HCT116 (cell line): ENCODE results near the gene ZDHHC14.
A peak's percentile ranks its signal among the peaks of the same experiment; 100 is the strongest.

Experiments
- CBX3 ChIP-seq: IDR thresholded peaks from 2 replicates; pipeline ENCODE4 v1.6.1; 2012; ENCODE audit warnings: low read depth
- CEBPB ChIP-seq: IDR thresholded peaks from 2 replicates; pipeline ENCODE4 v1.6.1; 2012; ENCODE audit warnings: low read depth
- EZH2 ChIP-seq: fragments of 200-600 bp; sonication (generic); IDR thresholded peaks from 2 replicates; pipeline ENCODE4 v1.6.1; 2017; ENCODE audit warnings: antibody characterized with exemption, mixed run types
- FOSL1 ChIP-seq: IDR thresholded peaks from 2 replicates; pipeline ENCODE4 v1.6.1; 2012; ENCODE audit warnings: low read depth
- JUND ChIP-seq: IDR thresholded peaks from 2 replicates; pipeline ENCODE4 v1.6.1; 2012
- POLR2A ChIP-seq: IDR thresholded peaks from 2 replicates; pipeline ENCODE4 v1.7.0; 2011; ENCODE audit warnings: borderline replicate concordance; ENCODE audit not compliant: insufficient read depth, insufficient read length; ENCODE audit errors: extremely low read depth
- RAD21 ChIP-seq: IDR thresholded peaks from 2 replicates; pipeline ENCODE4 v1.6.1; 2012; ENCODE audit warnings: low read depth, mild to moderate bottlenecking
- SP1 ChIP-seq: IDR thresholded peaks from 2 replicates; pipeline ENCODE4 v1.6.1; 2012; ENCODE audit warnings: low read depth
- TCF7L2 ChIP-seq: IDR thresholded peaks from 2 replicates; pipeline ENCODE4 v1.7.0; 2011; ENCODE audit warnings: borderline replicate concordance, inconsistent platforms; ENCODE audit not compliant: insufficient read depth, insufficient read length; ENCODE audit errors: extremely low read depth
- YY1 ChIP-seq: IDR thresholded peaks from 2 replicates; pipeline ENCODE4 v1.6.1; 2011; ENCODE audit warnings: low read length, low read depth, moderate library complexity, mild to moderate bottlenecking; ENCODE audit not compliant: insufficient replicate concordance; ENCODE audit errors: extremely low read depth
- ZNF274 ChIP-seq: fragments of 200-500 bp; sonication (Bioruptor generic); IDR thresholded peaks from 2 replicates; pipeline ENCODE4 v1.6.1; 2014; ENCODE audit warnings: mild to moderate bottlenecking, low read depth, low read length, inconsistent platforms
- TF ChIP-seq, protein P1 (sequence below), 3 experiments: fragments of 200-600 bp in 1 of 3; sonication (generic) in 1 of 3; IDR thresholded peaks in 2 of 3; conservative IDR thresholded peaks in 1 of 3; 2 replicates each; pipeline ENCODE4 v1.5.1; 2012 to 2017; ENCODE audit warnings: low read depth in 2 of 3, low read length in 2 of 3, antibody characterized with exemption in 1 of 3, borderline replicate concordance in 1 of 3, control low read depth in 1 of 3, mild to moderate bottlenecking in 1 of 3, mixed read lengths in 1 of 3, mixed run types in 1 of 3, moderate library complexity in 1 of 3; ENCODE audit not compliant: insufficient read depth in 1 of 3
- TF ChIP-seq, protein P2 (sequence below): IDR thresholded peaks from 2 replicates; pipeline ENCODE4 v1.6.1; 2012

DNA sequence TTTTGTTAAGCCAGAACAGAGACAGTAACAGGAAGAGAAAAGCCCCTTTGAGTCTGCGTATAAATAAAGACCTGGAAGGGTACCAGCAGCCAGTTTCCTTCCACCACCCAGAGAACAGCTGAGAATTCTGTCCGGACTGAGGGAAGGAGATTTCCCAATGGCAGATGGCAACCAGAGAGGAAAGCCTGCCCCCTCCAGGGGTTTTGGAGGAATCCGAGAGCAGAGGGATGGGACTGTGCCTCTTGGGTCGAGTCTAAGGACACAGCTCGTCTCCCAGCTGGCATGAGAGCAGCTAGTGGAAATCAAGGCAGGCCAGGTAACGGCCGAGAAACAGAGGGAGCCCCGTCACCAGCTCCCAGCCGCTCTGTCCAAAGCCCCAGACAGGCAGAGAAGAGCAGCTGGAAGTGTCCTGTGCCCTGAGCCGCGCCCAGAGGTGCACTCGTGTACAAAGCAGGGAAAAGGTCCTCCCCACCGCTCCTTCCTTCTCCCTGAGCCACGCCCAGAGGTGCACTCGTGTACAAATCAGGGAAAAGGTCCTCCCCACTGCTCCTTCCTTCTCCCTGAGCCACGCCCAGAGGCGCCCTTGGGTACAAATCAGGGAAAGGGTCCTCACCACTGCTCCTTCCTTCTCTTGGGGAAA is 308.1 kb downstream of the ZDHHC14 start:
- TF ChIP-seq, protein P1, sequence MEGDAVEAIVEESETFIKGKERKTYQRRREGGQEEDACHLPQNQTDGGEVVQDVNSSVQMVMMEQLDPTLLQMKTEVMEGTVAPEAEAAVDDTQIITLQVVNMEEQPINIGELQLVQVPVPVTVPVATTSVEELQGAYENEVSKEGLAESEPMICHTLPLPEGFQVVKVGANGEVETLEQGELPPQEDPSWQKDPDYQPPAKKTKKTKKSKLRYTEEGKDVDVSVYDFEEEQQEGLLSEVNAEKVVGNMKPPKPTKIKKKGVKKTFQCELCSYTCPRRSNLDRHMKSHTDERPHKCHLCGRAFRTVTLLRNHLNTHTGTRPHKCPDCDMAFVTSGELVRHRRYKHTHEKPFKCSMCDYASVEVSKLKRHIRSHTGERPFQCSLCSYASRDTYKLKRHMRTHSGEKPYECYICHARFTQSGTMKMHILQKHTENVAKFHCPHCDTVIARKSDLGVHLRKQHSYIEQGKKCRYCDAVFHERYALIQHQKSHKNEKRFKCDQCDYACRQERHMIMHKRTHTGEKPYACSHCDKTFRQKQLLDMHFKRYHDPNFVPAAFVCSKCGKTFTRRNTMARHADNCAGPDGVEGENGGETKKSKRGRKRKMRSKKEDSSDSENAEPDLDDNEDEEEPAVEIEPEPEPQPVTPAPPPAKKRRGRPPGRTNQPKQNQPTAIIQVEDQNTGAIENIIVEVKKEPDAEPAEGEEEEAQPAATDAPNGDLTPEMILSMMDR (IDR thresholded peaks at IDR 0.05 in 2 of 3, conservative IDR thresholded peaks at IDR 0.05 in 1 of 3; ENCODE audit: borderline replicate concordance in 1 of 3, insufficient read depth in 1 of 3, low read depth in 2 of 3, low read length in 2 of 3): peak; percentile 26 to 34 (median 32); a peak in 4 of 6 replicates
- TF ChIP-seq POLR2A (no peak), ZNF274 (no peak), CBX3 (no peak), EZH2 (no peak), SP1 (no peak), CEBPB (no peak), JUND (no peak), TCF7L2 (no peak), RAD21 (peak; percentile 50), YY1 (no peak), FOSL1 (no peak)
- TF ChIP-seq, protein P2, sequence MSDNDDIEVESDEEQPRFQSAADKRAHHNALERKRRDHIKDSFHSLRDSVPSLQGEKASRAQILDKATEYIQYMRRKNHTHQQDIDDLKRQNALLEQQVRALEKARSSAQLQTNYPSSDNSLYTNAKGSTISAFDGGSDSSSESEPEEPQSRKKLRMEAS: no peak
